Astrocyte of the spinal cord (primary cell): ENCODE data around the gene NLRP10.
A peak's percentile ranks its signal among the peaks of the same experiment; 100 is the strongest.
"Not testable (repeated sequence)": the region's sequence is repeated elsewhere in the genome, so short reads cannot be mapped to it uniquely, and the experiment has no call there.

Experiments used
- DNase-seq: peaks from one replicate; pipeline ENCODE4 v3.0.0; 2011; ENCODE audit warnings: low read depth, low spot score
- H3K4me3 ChIP-seq: 2 replicates; pipeline ENCODE4 v1.5.1; 2011; ENCODE audit warnings: low read depth, mild to moderate bottlenecking, low read length, moderate library complexity
- in situ Hi-C: cut with HindIII; loops from 2 replicates; pipeline ENCODE4 v1.10.0; 2017; ENCODE audit warnings: low sequenced_read_pairs
- TF ChIP-seq, protein P1 (sequence below): IDR thresholded peaks from 2 replicates; pipeline ENCODE4 v1.5.1; 2012; ENCODE audit warnings: low read depth, mild to moderate bottlenecking, low read length, inconsistent platforms

Gene NLRP10

DNA sequence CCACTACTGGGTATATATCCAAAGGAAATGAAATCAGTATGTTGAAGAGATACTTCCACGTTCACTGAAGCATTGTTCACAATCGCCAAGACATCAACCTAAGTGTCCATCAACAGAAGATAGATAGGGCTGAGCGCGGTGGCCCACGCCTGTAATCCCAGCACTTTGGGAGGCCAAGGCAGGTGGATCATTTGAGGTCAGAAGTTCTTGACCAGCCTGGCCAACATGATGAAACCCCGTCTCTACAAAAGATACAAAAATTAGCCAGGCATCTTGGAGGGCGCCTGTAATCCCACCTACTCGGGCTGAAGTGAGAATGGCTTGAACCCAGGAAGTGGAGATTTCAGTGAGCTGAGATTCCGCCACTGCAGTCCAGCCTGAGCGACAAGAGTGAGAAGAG is 34.5 kb upstream of the NLRP10 start:
- in situ Hi-C loops = no loop called here
- no peak for DNase-seq
- H3K4me3 ChIP-seq = no peak overlapping the region
- TF ChIP-seq, protein P1, sequence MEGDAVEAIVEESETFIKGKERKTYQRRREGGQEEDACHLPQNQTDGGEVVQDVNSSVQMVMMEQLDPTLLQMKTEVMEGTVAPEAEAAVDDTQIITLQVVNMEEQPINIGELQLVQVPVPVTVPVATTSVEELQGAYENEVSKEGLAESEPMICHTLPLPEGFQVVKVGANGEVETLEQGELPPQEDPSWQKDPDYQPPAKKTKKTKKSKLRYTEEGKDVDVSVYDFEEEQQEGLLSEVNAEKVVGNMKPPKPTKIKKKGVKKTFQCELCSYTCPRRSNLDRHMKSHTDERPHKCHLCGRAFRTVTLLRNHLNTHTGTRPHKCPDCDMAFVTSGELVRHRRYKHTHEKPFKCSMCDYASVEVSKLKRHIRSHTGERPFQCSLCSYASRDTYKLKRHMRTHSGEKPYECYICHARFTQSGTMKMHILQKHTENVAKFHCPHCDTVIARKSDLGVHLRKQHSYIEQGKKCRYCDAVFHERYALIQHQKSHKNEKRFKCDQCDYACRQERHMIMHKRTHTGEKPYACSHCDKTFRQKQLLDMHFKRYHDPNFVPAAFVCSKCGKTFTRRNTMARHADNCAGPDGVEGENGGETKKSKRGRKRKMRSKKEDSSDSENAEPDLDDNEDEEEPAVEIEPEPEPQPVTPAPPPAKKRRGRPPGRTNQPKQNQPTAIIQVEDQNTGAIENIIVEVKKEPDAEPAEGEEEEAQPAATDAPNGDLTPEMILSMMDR = no peak

DNA sequence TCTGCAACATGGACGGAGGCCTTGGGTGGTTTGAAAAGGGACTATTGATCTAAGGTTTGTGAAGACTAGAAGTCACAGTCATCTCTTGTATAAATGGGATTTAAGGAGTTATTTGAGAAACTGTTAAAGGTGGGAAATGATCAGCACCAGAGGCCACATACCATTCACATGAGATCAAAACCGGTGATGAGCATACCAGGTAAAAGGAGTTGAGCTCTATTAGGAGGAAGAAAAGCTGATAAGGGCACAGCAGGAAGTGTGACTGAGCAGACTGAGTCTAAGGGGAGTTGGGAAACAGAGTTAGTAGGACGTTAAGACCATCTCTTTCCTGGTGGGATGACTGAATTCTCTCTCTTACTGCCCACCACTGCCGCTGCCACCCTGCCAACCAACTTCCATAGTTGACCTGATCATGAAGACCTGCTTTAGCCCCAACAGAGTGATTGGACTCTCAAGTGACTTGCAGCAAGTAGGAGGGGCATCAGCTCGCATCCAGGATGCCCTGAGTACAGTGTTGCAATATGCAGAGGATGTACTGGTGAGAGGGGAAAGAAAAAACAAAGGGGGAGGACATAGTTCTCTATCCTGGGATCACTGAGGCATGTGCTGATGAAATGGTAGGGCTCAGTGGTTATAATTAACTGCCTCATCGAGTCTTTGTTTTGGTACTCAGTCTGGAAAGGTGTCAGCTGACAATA is 29.5 kb upstream of the NLRP10 start:
- in situ Hi-C loops = no loop called here

DNA sequence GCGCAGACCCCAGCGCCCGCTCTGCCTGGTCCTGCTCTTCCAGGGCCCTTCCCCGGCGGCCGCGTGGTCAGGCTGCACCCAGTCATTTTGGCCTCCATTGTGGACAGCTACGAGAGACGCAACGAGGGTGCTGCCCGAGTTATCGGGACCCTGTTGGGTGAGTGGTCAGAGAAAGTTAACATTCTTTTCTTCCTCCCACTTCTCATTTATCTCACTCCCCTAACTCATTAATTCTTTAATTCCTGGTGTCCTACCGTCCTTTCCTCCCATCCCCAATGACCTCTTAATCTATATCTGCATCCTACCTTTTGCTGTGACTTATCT is 22.3 kb upstream of the NLRP10 start:
- peak overlapping the region; percentile 87 for H3K4me3 ChIP-seq
- DNase-seq, in situ Hi-C loops: not testable (repeated sequence)

More for the DNA sequence above, 29.5 kb upstream of the NLRP10 start:
- no peak for DNase-seq
- TF ChIP-seq, protein P1 = no peak
- no peak overlapping the region for H3K4me3 ChIP-seq

DNA sequence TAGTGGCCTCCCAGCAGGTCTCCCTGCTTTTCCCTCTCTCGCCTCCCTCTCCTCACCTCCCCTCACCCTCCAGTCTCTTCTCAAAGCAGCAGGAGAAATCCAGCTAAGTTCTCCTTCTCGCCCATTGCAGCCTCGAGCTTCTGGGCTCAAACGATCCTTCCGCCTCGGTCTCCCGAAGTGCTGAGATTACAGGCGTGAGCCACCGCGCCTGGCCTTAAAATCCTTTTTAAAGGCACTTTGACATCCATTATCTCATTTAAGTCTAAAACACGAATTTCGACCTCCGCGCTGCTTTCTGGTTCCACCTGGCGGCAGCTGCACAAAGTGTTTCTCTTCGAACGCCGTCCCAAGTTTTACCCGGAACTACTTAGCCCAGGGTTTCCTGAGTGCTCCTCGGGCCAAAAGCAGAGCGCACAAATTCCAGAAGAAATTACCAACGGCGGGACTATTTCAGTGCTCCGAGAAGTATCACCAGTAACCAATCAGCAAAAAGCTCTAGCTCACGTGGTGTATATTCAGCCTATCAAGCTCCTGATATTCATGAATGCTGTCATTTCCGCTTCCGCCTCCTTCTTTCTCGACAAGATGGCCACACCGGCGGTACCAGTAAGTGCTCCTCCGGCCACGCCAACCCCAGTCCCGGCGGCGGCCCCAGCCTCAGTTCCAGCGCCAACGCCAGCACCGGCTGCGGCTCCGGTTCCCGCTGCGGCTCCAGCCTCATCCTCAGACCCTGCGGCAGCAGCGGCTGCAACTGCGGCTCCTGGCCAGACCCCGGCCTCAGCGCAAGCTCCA is 21.7 kb upstream of the NLRP10 start, which contains the start of gene EIF3F:
Gene EIF3F, plus strand, starts transcription at position 570 of the 792 bp plus-strand sequence. Its CDS starts 16 bp downstream, at position 586.
- in situ Hi-C loops = no loop called here
- peak within 1 kb of the TSS; percentile 87 for H3K4me3 ChIP-seq

DNA sequence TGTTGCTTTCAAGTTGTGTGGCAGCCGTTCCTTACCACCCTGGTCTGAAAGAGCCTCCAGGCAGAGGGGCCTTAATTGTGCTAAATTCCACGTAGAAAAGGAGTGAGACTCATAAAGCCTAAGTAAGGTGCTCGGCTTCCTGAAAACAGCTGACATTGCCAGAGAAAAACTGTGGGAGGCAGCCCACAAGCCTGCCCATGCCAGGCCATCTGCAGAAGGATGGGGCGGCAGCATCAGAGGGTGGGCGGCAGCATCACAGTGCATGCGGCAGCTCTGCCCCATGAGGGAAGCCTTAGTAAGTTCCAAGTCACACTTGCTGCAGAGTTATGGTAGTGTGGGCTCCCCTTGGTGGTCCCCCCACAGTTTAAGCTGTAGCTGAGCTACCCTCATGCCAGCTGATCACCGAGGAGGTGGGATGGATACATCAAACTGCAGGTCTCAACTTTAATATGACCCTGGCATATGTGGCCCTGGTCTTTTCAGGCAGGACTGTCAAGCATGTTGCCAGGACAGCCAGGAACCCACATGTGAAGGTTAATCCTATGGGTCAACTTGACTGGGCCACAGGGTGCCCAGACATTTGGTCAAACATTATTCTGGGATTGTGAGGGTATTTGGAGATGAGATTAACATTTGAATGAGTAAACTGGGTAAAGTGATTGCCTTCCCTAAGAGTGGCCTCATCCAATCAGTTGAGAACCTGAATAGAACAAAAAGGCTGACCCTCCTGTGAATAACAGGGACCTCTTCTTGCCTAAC is 18.8 kb upstream of the NLRP10 start:
- H3K4me3 ChIP-seq = no peak overlapping the region
- DNase-seq = no peak
- TF ChIP-seq, protein P1 = no peak
- in situ Hi-C loops = no loop called here

More for the DNA sequence above, 21.7 kb upstream of the NLRP10 start, which contains the start of gene EIF3F:
- peak; percentile 100 for DNase-seq
- TF ChIP-seq, protein P1 = peak; percentile 78

DNA sequence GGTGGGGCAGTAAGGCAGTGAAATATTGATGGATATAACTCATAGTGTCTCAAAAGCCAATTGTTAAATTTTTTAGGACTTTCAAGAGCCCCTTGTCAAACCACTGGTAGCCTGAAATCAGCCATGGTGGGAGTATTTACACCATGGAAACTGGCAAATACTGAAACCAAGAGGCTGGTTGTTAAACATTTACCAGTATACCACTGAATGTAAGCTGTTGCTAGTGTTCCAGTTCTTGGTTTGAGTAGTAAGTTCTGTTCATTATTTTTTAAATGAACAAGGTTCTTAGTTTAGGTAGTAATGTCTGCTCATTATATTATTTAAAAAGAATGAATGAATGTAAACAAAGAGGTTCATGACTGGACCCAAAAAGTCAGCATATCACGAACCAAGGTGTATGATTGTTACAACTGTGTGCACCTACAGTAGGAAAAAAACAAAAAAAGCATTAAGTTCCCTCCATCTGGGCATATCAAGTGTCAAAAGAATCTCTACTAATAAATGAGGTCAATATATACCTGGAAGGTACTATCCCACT is 17.4 kb upstream of the NLRP10 start:
- DNase-seq = no peak
- in situ Hi-C loops = no loop called here
- TF ChIP-seq, protein P1 = no peak
- no peak overlapping the region for H3K4me3 ChIP-seq
